ACHN (cell line): ENCODE measurements around the gene C2orf49.

Experiments used
- DNase-seq: peaks from one replicate; pipeline ENCODE4 v3.0.0-alpha.2; 2015
- in situ Hi-C: cut with HindIII; loops from 2 replicates; pipeline ENCODE4 v1.10.0; 2017; ENCODE audit warnings: low sequenced_read_pairs, low pct_ligation_motif_present, low pct_unique_long_range_greater_than_20kb

The C2orf49 gene

DNA sequence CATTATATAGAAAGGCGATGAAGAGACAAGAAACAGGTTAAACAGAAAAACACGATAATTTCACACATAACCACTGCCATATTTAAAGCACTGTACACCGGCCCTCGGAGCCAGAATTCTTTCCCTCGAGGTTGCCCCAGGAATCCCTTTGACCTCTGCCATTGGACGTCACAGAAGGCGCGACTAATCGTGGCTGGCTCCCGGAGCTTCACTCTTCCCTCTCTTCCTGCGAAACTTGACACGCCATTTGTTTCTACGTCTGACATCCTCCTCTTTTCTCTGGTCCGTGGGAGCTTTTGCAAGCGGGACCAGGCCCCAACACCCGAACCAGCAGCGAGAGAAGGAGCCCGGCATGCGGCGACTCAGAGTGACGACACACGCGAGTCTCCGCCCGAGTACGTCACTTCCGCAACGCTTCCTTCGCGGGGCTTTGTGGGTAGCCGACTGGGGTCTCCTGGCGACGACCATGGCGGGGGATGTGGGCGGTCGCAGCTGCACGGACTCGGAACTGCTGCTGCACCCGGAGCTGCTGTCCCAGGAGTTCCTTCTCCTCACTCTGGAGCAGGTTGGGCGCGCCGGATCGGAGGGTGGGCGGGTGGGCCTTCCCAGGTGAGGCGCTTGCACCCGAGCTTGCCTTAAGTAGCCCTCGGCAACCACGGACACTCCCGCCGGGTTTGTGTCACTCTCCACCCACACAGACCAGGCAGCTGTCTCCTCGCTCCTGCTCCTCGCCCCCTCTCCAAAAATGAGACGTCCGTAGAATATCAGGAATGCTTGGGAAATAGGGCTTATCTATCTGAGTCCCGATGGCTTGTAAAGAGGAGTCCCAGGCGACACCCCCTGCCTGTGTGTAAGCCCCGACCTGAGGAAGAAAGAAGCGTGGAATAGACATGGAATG is at the start of gene C2orf49:
Gene C2orf49 (plus strand): TSS at position 419 of the 898 bp plus-strand sequence. CDS start 48 bp downstream, at position 467.
- in situ Hi-C loops, result no loop called here
- peak; percentile 88 for DNase-seq

DNA sequence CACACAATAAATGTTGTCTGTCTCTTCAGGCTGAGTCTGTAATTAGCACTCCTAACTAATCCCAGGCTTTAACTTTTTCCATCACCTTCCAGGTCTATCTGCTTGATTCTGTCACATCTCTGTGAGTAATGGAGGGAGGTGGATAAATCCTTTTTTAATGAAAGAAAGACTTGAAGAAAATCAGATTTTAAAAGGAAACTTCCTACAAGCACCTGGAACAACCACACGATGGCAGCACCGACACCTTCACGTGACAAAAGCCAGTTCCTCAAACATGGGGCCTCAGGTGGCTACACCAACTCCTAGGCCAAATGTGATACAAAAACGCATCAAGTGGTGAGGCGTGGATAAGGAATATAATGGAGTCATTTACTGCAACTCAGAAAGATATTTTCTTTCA is 49.6 kb upstream of the C2orf49 start:
- peak; percentile 48 for DNase-seq
- in situ Hi-C loops, result no loop called here

DNA sequence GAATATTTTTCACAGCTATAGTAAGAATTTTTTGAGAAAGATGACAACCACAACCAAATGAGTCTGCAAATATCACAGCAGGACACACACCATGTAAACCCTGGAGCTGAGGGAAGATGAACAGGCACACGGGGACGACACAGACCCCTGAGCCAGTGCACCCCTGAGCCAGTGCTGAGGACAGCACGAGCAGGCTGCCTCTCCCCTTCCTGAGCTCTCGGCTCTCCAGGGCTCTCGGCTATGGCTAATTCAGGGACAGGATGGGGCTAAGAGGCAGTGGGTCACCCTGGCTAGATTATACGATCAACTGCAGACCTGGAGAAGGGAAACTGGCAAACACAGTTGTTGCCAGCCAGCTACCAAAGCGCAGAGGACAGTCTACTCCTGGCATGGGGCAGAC is 49.2 kb upstream of the C2orf49 start:
- in situ Hi-C loops, result no loop called here
- DNase-seq, result no peak

DNA sequence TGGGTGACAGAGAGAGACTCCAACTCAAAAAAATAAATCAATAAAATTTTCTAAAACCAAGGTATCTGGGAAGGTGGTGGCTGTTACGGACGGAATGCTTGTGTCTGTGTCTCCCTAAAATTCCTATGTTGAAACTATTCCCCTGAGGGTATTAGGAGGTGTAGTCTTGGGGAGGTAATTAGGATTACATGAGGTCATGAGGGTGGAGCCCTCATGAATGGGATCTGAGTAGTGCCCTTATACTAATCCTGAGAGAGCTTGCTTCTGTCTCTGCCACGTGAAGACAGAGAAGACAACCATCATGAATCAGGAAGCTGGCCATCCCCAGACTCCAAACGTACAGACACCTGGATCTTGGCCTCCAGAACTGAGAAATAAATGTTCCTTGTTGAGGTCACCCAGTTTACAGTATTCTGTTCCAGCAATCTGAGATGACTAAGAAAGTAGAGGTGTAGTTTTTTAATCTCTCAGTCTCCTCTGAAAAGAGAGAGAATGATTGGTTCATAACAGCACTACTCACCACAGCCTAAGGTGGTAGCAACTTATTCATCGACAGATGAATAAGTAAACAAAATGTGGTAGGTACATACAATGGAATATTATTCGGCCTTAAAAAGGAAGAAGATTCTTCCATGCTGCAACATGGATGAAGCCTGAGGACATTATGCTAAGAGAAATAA is 46.2 kb upstream of the C2orf49 start:
- in situ Hi-C loops, result no loop called here
- no peak for DNase-seq

DNA sequence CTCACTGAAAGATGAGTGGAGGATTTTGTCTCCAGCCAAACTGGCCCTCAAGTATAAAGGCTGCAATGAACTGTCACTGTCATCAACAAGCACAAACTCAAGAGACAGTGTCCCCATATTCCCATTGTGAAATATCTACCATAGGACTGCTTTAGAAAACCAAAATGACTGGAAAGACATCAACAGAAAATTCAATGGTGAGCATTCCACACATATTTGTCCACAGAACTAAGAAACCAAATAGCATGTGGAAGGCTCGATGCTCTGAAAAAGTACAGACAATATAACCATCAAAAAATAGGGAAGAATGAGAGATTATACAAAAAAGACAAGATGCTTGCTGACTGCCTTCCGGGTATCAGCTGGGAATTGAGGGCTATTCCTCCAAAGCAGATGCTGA is 45.4 kb upstream of the C2orf49 start:
- no peak for DNase-seq
- in situ Hi-C loops, result no loop called here

DNA sequence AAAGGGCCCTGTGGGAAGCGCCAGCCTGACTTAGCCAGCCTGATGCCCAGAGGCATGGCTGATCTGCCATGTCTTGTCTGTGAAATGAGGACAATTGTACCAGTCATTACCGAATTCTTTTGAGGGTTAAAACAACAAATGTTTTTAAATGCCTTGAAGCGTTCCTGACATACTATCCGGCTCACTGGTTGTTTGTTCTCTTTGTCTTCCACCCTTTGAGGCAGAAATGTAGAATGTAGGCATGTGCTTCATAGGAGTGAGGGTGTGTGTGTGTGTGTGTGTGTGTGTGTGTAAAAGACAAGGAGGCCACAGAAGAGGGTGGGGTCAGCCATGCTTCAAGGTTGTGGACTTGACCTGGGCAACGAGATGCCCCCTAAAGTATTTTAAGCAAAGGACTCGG is 43.3 kb upstream of the C2orf49 start:
- in situ Hi-C loops, result no loop called here
- DNase-seq, result no peak

DNA sequence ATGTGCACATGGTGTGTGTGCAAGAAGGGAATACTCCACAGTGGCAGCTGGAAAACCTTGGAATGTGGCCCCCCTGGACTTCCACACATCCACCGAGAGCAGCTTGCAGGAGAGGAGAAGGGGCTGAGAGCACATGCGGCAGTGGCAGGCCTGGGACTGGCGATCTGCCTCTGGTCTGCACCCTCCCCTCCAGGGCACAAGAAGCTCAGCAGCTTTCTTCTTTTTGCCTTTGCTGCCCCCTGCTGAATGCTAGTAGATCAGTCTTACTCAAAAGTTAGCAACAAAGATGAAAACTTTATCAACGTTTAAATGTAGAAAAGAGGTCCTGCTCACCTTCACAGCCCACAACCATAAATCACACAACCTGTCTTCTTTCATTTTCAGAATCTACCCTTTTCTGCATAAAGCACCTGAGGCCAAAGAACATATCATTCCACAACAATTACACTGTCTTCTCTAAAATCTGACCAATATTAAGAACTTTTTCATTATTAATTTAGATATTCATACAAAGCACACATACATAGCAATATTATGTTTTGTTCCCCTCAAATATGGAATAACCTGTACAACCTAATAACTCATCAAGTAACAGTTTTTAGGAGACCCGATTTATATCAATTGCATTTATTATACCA is 42.4 kb upstream of the C2orf49 start:
- DNase-seq, result peak; percentile 81
- in situ Hi-C loops, result no loop called here

DNA sequence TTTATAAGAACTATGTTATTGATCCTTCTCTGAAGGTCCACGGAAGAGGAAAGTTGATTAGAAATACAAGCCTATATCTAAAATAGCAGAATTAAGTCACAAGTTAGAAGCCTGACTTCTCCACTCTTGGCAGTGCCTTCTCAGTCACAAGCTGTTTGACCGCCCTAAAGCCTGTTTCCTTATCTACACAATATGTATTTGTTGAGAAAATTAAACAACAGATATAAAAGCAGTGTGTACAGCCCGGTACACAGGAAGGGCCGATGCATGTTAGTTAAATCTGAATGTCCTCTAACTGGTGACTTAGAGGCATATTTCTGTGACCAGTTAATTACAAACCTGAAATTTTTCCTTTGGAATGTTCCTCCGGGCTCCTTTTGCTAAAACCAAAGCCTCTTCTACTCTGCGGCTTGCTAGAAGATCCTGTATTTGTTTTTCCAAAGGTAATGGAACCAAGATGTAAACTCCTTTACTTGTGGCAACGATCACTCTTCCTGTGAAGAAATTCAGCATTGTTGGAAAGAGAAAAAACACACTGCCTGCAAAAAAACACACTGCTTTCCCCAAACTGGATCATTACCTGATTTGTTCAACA is 41.2 kb upstream of the C2orf49 start:
- no peak for DNase-seq
- in situ Hi-C loops, result no loop called here

DNA sequence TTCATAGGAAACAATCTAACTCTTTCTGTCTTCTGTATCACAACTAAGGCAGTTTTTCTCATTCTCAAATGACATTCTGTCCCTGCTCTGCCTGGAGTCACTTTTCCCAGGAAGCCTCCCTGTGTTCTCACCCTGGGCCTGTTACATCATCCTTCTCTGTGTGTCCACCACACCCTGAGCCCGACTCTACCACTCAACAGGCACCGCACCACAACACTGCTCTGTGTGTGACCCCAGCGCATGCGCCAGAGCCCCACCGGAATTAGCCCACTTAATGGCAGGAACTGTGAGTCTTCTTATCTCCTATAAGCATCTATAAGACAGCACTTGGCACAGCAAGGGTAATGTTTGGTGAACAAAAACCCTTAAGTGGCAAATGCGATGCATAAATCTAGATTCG is 40.1 kb upstream of the C2orf49 start:
- DNase-seq, result no peak
- in situ Hi-C loops, result no loop called here

DNA sequence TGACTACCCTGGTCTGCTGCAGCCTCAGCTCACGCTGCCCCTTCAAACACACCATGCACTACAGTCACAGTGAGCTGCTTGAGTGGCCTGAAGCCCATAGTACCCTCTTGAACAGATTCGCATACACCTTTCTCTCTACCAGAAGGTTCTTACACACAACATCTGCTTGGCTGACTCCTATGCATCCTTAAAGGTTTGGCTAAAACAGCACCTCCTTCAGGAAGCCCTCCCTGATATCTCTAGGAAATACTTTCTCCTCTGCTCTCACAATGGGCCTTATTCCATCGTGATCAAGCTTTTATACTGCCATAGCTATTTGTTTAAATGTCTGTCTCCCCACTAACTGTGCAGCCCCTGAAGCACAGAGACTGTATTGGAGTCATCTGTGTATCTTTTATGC is 39.3 kb upstream of the C2orf49 start:
- DNase-seq, result no peak
- in situ Hi-C loops, result no loop called here

DNA sequence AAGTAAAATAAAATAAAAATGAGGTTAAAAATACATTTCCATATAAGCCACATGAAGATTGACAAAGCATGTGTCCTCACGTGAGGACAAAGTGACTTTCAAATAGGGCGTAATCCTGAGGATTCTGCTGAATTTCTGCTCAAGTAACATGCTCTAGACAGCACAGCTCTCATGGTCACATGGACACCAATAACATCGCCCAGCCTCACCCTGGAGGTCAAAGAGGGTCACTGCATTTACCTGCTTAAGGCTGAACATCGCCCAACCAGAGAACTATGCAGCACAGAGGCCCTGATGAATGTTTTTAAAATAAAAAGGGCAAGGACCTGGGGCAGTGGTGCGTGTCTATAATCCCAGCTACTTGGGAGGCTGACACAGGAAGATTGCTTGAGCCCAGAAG is 38.0 kb upstream of the C2orf49 start:
- in situ Hi-C loops, result no loop called here
- DNase-seq, result no peak

DNA sequence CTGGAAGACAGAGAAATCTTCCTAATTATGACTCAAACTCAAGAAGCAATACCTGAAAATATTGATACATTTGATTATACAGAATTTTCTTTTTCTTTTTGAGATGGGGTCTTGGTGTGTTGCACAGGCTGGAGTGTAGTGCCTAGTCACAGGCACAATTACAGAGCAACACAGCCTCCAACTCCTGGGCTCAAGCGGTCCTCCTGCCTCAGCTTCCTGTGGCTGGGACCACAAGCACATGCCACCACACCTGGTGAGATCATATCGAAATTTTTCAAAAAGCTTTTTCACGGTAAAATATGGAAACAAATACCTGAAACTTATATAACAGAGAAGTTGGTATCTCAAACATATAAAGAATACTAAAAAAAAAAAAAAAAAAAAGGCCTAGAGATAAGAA is 35.7 kb upstream of the C2orf49 start:
- DNase-seq, result no peak
- in situ Hi-C loops, result no loop called here

DNA sequence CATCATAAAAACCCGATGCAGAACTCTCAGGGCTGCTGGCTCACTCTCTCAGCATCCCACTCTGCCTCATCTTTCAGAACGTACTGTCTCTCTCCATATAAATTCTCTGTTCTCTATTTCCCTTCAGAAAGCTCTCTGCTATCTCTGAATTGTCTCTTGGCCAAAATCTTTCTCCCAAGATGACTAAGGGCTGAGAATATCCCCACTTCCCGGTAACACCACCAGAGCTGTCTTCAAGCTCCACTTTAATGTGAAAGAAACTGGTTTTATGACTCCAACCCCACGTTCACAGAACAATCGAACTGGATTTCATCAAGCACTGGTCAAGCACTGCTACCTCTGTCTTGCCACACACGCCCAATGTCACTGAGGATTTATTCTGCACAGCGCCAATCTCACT is 30.2 kb upstream of the C2orf49 start:
- in situ Hi-C loops, result no loop called here
- no peak for DNase-seq

DNA sequence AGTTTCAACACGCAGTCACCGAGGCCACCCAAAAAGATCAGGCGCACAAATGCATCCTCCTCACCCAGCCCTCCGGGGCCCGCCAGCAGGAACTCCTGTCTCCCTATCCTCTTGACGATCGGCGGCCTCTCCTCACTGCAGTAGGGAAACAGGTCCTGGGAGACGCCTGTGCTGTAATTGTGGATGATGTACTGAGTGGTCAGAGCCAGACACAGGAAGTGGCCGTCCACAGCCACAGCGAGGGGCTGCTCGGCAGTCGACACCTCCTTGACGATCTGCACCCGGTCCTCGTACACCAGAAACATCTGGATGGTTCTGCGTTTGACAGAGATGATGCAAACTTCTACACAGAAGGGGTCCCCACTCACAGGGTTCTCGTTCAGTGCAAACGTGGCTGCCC is 29.8 kb upstream of the C2orf49 start:
- DNase-seq, result no peak
- in situ Hi-C loops, result no loop called here

DNA sequence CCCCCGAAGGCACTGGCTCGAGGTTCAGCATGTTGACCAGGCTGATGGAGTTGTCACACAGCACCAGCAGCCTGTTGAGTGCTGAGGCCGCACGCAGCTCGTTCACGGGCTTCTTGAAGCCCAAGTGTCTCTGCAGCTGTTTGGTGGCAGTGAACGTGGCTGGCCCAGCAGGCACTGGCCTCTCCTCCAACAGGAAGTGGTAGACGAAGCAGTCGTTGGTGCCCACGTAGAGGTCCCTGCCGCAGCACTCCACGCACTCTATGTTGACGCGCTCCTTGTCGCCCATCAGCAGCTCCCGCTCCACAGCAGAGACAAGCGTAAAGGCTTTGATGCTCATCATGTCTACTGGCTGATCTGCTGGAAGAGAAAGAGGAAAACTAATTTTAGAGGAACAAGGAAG is 29.4 kb upstream of the C2orf49 start:
- no peak for DNase-seq
- in situ Hi-C loops, result no loop called here

DNA sequence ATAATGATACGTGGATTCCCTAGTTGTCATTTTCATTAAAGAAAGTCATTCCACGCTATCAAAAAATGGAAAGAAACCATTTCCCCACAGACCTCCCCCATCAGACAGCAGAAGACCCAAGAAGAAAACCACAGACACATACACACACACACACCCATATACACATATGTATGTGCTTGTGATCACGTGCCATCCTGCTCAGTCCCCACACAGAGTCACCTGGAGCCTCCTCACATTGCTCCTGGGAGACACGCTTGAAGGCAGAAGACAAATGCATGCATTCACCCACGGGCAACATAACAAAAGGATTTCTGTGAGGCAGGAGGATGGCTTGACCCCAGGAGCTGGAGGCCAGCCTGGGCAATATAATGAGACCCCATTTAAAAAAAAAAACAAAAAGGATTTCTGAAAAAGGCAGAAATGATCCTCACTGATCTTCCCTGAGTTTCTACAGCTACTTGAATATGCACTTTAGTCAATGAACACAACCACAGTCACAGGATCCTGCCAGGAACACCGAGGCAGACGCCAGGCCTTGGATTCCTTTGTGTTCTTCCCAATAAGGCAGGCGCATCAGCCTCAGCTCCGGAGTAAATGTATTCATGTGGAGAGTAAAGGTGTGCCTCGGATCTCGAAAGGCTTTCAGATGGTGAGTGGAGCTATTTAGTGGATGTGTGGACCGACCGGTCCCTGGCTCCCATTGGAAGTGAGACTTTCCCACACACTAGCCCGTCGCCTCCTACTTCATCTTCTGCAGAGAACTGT is 28.8 kb upstream of the C2orf49 start:
- no peak for DNase-seq
- in situ Hi-C loops, result no loop called here

DNA sequence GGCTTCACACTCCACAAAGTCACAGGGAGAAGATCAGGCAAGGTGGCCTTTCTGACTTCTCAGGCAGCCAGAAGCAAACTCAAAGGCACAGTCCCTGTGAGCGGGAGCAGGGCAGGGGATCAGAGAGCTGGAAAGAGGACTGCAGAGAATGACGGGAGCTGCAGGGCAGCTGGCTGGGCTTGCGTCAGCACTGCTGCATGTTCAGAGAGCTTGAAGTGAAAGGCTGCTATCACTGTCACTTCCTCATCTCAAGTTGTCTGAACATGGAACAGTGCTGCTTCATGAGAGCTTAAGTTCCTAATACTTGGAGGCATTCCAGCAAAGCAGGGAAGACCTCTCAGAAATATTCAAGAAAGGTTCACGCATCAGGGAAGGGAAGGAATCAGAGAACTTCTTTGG is 28.2 kb upstream of the C2orf49 start:
- no peak for DNase-seq
- in situ Hi-C loops, result no loop called here

DNA sequence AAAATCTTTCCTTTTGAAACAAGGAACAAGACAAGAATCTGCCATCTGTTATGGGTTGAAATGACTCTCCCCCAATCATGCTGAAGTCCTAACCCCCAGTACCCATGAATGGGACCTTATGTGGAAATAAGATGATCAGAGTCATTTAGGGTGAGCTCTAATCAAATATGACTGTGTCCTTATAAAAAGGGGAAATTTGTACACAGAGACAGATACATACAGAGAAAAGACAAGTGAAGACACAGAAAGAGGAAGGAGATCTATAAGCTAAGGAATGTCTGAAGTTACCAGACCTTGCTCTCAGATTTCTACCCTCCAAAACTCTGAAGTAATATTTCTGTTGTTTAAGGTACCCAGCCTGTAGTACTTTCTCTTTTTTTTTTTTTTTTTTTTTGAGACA is 23.5 kb upstream of the C2orf49 start:
- in situ Hi-C loops, result no loop called here
- DNase-seq, result no peak

DNA sequence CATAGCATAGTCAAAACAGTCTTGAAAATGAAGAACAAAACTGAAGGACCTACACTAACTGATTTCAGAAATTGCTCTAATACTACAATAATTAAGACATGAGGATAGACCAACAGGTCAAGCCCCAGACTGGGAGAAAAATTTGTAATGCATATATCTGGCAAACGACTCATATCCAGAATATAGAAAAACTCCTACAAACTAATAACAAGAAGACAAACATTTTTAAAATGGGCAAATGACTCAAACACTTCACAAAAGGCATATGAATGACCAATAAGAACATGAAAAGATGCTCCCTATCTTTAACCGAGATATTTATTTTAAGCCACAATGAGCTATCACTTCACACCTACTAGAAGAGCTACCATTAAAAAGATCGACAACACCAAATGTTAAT is 22.0 kb upstream of the C2orf49 start:
- DNase-seq, result no peak
- in situ Hi-C loops, result no loop called here
